PC-3 (cell line): ENCODE results near the gene SHOX.

Source experiments
- CTCF ChIP-seq: fragments of 300-600 bp; sonication (generic); conservative IDR thresholded peaks from 2 replicates; pipeline ENCODE4 v1.5.1; 2017; ENCODE audit warnings: antibody characterized with exemption, low read depth, mild to moderate bottlenecking, low read length
- EZH2 ChIP-seq: fragments of 300-600 bp; sonication (generic); IDR thresholded peaks from one replicate; pipeline ENCODE4 v1.6.1; 2017; ENCODE audit warnings: antibody characterized with exemption, mild to moderate bottlenecking, low read length; ENCODE audit not compliant: unreplicated experiment
- EZH2phosphoT487 ChIP-seq: fragments of 300-600 bp; sonication (generic); IDR thresholded peaks from 2 replicates; pipeline ENCODE4 v1.6.1; 2018; ENCODE audit warnings: mild to moderate bottlenecking, antibody characterized with exemption, low read length, borderline replicate concordance

DNA sequence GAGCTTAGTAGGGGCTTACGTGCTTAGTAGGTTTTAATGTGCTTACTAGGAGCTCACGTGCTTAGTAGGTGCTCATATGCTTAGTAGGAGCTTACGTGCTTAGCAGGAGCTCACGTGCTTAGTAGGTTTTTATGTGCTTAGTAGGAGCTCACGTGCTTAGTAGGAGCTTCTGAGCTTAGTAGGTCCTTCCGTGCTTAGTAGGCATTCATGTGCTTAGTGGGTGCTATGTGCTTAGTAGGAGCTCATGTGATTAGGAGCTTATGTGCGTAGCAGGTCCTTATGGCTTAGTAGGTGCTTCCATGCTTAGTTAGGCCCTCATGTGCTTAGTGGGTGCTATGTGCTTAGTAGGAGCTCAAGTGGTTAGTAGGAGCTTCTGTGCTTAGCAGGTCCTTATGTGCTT, 59.4 kb downstream of the SHOX start:
- no peak for TF ChIP-seq EZH2phosphoT487
- no peak for TF ChIP-seq CTCF
- TF ChIP-seq EZH2 = no peak
